Neural cell (in vitro differentiated cells): ENCODE measurements around the gene ITK. TPM values are rescaled to one million over a fixed set of nuclear protein-coding genes. Genes with fewer than 3 reads are reported as not detected.

Source experiments
- H2AFZ ChIP-seq: fragments of 200-600, 300-800 bp; sonication (generic), shearing (Covaris generic); 2 replicates; pipeline ENCODE4 v1.6.0; 2014; ENCODE audit warnings: low read depth, mild to moderate bottlenecking, antibody characterized with exemption, low read length, moderate library complexity
- H3F3A ChIP-seq: fragments of 200-600 bp; shearing (Covaris generic); 2 replicates; pipeline ENCODE4 v1.6.1; 2016; ENCODE audit warnings: mild to moderate bottlenecking, moderate library complexity, mixed read lengths, antibody characterized with exemption, low read length; ENCODE audit not compliant: insufficient read depth, poor library complexity, severe bottlenecking
- H3K27ac ChIP-seq: fragments of 200-600, 300-800 bp; sonication (generic), shearing (Covaris generic); 2 replicates; pipeline ENCODE4 v1.5.1; 2014; ENCODE audit warnings: mild to moderate bottlenecking, low read length, moderate library complexity
- H3K27me3 ChIP-seq: fragments of 300-800, 200-600 bp; sonication (generic), shearing (Covaris generic); 2 replicates; pipeline ENCODE4 v1.6.0; 2014; ENCODE audit warnings: mild to moderate bottlenecking, low read depth, low read length, moderate library complexity; ENCODE audit not compliant: insufficient read depth
- H3K36me3 ChIP-seq: fragments of 300-800, 200-600 bp; sonication (generic), shearing (Covaris generic); 2 replicates; pipeline ENCODE4 v1.5.1; 2014; ENCODE audit warnings: mild to moderate bottlenecking, antibody characterized with exemption, low read length, moderate library complexity; ENCODE audit not compliant: insufficient read depth
- H3K4me2 ChIP-seq: fragments of 300-800, 200-600 bp; sonication (generic), shearing (Covaris generic); 2 replicates; pipeline ENCODE4 v1.6.0; 2014; ENCODE audit warnings: mild to moderate bottlenecking, low read length
- H3K4me3 ChIP-seq: fragments of 300-800, 200-600 bp; sonication (generic), shearing (Covaris generic); 2 replicates; pipeline ENCODE4 v1.5.1; 2014; ENCODE audit warnings: mild to moderate bottlenecking, low read length, moderate library complexity
- H3K79me2 ChIP-seq: fragments of 200-600 bp; shearing (Covaris generic); replicated peaks from 2 replicates; pipeline ENCODE4 v1.6.0; 2014; ENCODE audit warnings: mild to moderate bottlenecking, low read length, moderate library complexity; ENCODE audit not compliant: insufficient read depth
- H3K9ac ChIP-seq: fragments of 300-800, 200-600 bp; sonication (generic), shearing (Covaris generic); 2 replicates; pipeline ENCODE4 v1.6.1; 2016; ENCODE audit warnings: mild to moderate bottlenecking, low read length, mixed read lengths
- H3K9me2 ChIP-seq: fragments of 200-600 bp; shearing (Covaris generic); 2 replicates; pipeline ENCODE4 v1.6.1; 2016; ENCODE audit warnings: mild to moderate bottlenecking, low read length, mixed read lengths; ENCODE audit not compliant: insufficient read depth
- H3K9me3 ChIP-seq: fragments of 200-600, 300-800 bp; sonication (generic), shearing (Covaris generic); 2 replicates; pipeline ENCODE4 v1.6.1; 2016; ENCODE audit warnings: mild to moderate bottlenecking, mixed run types, low read length, moderate library complexity, mixed read lengths
- H4K20me1 ChIP-seq: fragments of 200-600 bp; shearing (Covaris generic); 2 replicates; pipeline ENCODE4 v1.6.1; 2016; ENCODE audit warnings: mild to moderate bottlenecking, mixed run types; ENCODE audit not compliant: insufficient read depth
- CTCF ChIP-seq: fragments of 450-650 bp; IDR thresholded peaks from 2 replicates; pipeline ENCODE4 v1.5.1; 2014; ENCODE audit warnings: antibody characterized with exemption, mild to moderate bottlenecking, moderate library complexity; ENCODE audit not compliant: poor library complexity, severe bottlenecking
- EP300 ChIP-seq: fragments of 450-650 bp; conservative IDR thresholded peaks from 2 replicates; pipeline ENCODE4 v1.6.1; 2014; ENCODE audit warnings: antibody characterized with exemption, mild to moderate bottlenecking, moderate library complexity; ENCODE audit not compliant: poor library complexity, severe bottlenecking
- EZH2 ChIP-seq: fragments of 200-600, 300-800 bp; shearing (Covaris generic), sonication (generic); IDR thresholded peaks from 2 replicates; pipeline ENCODE4 v1.6.1; 2014; ENCODE audit warnings: antibody characterized with exemption, low read length, borderline replicate concordance, mild to moderate bottlenecking; ENCODE audit not compliant: insufficient read depth, poor library complexity, severe bottlenecking
- MXI1 ChIP-seq: fragments of 450-650 bp; conservative IDR thresholded peaks from 2 replicates; pipeline ENCODE4 v1.6.1; 2014; ENCODE audit warnings: antibody characterized with exemption, mild to moderate bottlenecking; ENCODE audit not compliant: poor library complexity, severe bottlenecking
- POLR2AphosphoS5 ChIP-seq: IDR thresholded peaks from 2 replicates; pipeline ENCODE4 v1.6.1; 2012
- RAD21 ChIP-seq: fragments of 450-650 bp; conservative IDR thresholded peaks from 2 replicates; pipeline ENCODE4 v1.6.1; 2014; ENCODE audit warnings: antibody characterized with exemption, mild to moderate bottlenecking, moderate library complexity
- REST ChIP-seq: IDR thresholded peaks from 2 replicates; pipeline ENCODE4 v1.6.1; 2012; ENCODE audit warnings: borderline replicate concordance
- SMC3 ChIP-seq: fragments of 450-650 bp; conservative IDR thresholded peaks from 2 replicates; pipeline ENCODE4 v1.6.1; 2014; ENCODE audit warnings: antibody characterized with exemption, mild to moderate bottlenecking, moderate library complexity; ENCODE audit not compliant: poor library complexity
- TAF1 ChIP-seq: IDR thresholded peaks from 2 replicates; pipeline ENCODE4 v1.6.1; 2012; ENCODE audit warnings: low read depth
- polyA plus RNA-seq: library from polyadenylated mRNA; depleted of rRNA; stranded (reverse); fragments of >200 nt; gene quantifications from 2 replicates; pipeline ENCODE4 v1.2.3, GENCODE V29; 2014

The ITK gene
- polyA plus RNA-seq, 1 donor from 2014 or later: not detected

DNA sequence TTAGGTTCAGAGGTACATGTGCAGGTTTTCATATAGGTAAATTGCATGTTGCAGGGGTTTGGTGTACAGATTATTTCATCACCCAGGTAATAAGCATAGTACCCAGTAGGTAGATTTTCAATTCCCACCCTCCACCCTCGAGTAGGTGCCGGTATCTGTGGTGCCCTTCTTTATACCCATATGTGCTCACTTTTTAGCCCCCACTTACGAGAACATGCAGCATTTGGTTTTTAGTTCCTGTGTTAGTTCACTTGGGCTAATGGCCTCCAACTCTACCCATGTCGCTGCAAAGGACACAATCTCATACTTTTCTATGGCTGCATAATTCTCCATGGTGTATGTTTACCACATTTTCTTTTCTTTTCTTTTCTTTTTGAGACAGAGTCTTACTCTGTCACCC lies 21.2 kb downstream of the ITK start:
- Histone ChIP-seq H3K79me2 (no peaks in the 10 kb centered on the region), H3F3A (no peaks in the 10 kb centered on the region), H3K27me3 (no peaks in the 10 kb centered on the region), H3K27ac (no peak overlapping the region), H3K4me3 (no peak overlapping the region), H3K9ac (no peak overlapping the region), H3K9me3 (no peaks in the 10 kb centered on the region), H3K36me3 (no peaks in the 10 kb centered on the region), H3K9me2 (no peaks in the 10 kb centered on the region), H2AFZ (no peak overlapping the region), H4K20me1 (no peaks in the 10 kb centered on the region), H3K4me2 (no peak overlapping the region)
- TF ChIP-seq EZH2 (no peak), MXI1 (no peak), REST (no peak), RAD21 (no peak), POLR2AphosphoS5 (no peak)

DNA sequence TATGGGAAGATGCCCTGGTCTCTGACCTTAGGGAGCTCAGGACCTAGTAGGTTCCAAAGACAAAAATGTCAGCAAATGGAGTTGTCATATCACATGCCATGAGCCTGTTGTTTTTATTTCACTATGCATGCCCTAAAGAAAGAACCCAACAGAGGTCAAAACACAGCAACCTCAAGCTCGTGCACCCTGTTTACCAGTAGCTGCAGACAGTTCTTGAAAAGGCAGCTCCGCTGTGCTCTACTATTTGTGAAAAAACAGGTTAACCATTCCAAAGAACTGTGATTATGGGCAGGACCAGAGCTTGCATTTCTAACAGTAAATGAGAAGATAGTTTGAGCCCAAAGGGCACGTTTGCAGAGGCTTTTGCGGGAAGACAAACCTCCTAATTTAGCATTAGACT lies 22.8 kb downstream of the ITK start:
- Histone ChIP-seq H3K36me3 (no peaks in the 10 kb centered on the region), H3K4me2 (no peak overlapping the region), H3K9me3 (no peaks in the 10 kb centered on the region), H3K9ac (no peak overlapping the region), H3K9me2 (no peaks in the 10 kb centered on the region), H3K79me2 (no peaks in the 10 kb centered on the region), H3F3A (no peaks in the 10 kb centered on the region), H3K4me3 (no peak overlapping the region), H3K27me3 (no peaks in the 10 kb centered on the region), H4K20me1 (no peaks in the 10 kb centered on the region), H2AFZ (no peak overlapping the region), H3K27ac (no peak overlapping the region)
- TF ChIP-seq RAD21: no peak
- no peak for TF ChIP-seq POLR2AphosphoS5
- TF ChIP-seq REST: no peak
- TF ChIP-seq EP300: no peak
- no peak for TF ChIP-seq CTCF
- TF ChIP-seq TAF1: no peak
- no peak for TF ChIP-seq SMC3
- no peak for TF ChIP-seq MXI1
- TF ChIP-seq EZH2: no peak
